Subcutaneous adipose tissue (tissue), 4 donors: ENCODE results near the gene ANGPTL5. TPM values are rescaled to one million over a fixed set of nuclear protein-coding genes. Genes with fewer than 3 reads are reported as not detected.

Source experiments
- CTCF ChIP-seq: fragments of 450-650 bp; IDR thresholded peaks from one replicate; pipeline ENCODE4 v1.5.1; 2016; ENCODE audit warnings: low read depth, mild to moderate bottlenecking, control low read depth, antibody characterized with exemption, moderate library complexity
- total RNA-seq, 4 donors: library from RNA; depleted of rRNA; stranded (reverse); fragments of >200 nt; gene quantifications; one replicate each; pipeline ENCODE4 v1.1.0, GENCODE V29; 2016

Gene ANGPTL5
- total RNA-seq, 4 donors from 2014 or later = 1.5 to 9.2 (median 4.2) TPM

- TF ChIP-seq CTCF = no peak
Measured at GRCh38 chr11:101840704-101841103, 75.6 kb downstream of the ANGPTL5 start.

Other genes with a start within 250 kb of the ANGPTL5 start
- 10 to 100 TPM in 3 of 4 donors, 1 to 10 TPM in 1; 8.7 to 20.7 (median 15.6) TPM for gene CEP126, start 1.5 kb downstream of the ANGPTL5 start, total RNA-seq
- 10 to 100 TPM in 1 of 4 donors, 1 to 10 TPM in 2, under 1 TPM in 1; 0.94 to 14.0 (median 2.6) TPM for gene CFAP300, start 130.9 kb upstream of the ANGPTL5 start, total RNA-seq
- 100 to 1,000 TPM; 122 to 202 (median 170) TPM for gene YAP1, start 193.9 kb upstream of the ANGPTL5 start, total RNA-seq